ENCODE results near the gene PBX1.

The PBX1 gene

DNA sequence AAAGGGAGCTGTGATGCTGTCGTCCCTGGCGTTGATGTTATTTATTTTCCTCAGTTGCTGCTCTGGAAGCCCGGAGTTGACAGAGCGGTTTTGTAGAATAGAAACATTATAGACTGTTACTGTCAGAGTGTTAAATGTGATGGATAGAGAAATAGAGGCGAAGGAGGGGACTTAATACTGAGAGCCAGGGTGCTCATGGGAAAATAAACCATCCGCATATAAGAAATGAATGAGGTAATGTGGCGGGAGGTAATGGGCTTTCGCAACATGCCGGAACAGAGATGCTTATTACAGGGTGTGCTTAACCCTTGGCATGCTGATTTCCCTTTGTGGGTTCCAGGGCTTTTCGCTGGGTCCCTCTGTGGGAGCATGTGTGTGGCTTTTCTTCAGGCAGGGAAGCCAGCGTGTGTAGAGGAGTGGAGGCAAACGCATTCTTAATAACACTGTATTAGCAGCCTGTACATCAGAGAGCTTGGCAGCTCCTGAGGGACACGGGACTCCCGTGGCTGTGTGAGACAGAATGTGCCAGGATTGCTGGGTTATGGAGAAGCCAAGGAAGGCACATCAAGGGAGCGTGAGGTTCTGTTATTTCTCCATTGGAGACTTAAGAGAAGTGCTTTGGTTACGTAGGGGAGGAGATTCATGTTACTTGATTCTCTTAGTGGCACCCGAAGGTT is 141.0 kb downstream of the PBX1 start:
- DNase-seq (ENCODE audit: low read depth), result no peak

- no peak for DNase-seq (ENCODE audit: low read depth)
These were observed 141.7 kb downstream of the PBX1 start for GRCh38 chr1:164700683-164701082.

GRCh38 chr1:164701189-164701761 is 142.3 kb downstream of the PBX1 start:
- no peak for DNase-seq (ENCODE audit: low read depth)

DNA sequence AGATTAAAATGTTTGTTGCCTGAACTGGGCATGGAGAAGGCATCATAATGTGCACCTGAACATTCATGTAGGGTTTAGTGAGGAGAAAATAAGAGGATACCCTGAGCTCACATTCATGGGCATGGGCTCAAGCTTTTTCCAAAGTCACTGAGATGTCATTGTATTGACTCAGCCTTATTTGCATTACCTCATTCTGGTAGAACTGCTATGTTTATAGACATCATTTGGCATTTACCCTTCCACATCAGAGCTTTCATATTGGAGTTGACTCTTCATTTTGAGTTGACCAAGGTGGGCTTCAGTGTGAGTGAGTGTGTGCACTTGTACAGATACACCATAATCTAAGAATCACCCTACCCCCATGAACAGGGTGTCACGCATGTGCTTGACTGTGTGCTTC is 143.2 kb downstream of the PBX1 start:
- DNase-seq (ENCODE audit: low read depth), result no peak

DNA sequence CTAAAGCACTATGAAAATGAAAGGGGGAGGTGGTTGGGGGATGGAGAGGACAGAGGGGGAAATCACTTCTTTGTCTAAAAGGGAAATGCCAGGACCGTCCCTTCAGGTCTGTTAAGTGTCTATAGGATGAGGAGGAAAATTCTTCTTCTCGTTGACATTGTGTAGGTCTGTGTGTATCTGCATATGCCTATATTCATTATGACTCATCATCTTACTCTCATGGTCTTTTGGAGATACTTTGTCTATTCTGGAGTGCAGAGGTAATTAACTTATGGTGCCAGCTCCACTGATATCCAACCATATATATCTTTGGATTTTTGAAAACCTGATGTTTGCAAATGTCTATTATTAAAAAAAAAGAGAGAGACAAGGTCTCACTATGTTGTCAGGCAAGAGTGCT is 143.7 kb downstream of the PBX1 start:
- no peak for DNase-seq (ENCODE audit: low read depth)

DNA sequence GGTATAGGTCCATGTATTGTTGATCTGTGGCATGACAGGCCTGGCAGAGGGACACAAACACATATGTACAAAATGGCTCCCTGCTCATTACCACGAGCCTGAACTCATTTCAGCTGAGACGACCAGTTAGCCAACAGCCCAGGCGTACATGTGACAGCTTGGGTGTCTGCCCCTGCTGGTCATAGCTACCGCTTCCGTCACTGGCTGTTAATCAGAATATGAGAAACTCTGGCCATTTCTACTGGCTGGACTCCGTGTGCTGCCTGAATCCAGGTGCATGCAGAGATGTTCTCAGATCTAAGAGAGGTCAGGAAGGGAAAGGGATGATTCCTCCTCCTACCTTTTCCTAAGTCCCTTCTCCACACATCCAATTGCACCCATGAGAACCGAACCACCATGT is 144.5 kb downstream of the PBX1 start:
- no peak for DNase-seq (ENCODE audit: low read depth)

DNA sequence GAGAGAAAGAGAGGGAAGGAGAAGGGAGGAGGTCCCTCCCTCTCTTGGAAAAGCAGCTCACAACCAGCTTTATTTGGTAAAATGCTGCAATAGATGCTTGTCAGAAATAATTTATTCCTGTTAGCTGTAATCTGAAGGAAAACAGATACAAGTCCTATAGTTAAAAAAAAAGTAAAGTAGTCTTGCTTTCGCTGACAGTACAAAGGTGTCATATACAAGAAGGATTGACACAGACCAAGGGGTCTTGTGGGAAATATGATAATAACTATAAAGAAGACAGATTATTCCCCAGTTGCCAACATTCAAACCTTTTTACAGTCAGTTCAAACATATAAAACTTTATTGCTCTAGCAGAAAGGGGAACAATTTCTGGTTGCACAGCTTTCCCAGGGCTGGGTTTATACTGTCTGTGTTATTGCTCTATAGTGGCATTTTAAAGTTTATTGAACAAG is 145.0 kb downstream of the PBX1 start:
- no peak for DNase-seq (ENCODE audit: low read depth)

- DNase-seq (ENCODE audit: low read depth), result no peak
These were observed 146.0 kb downstream of the PBX1 start for GRCh38 chr1:164704954-164705353.

- DNase-seq (ENCODE audit: low read depth), result no peak
These were observed 147.6 kb downstream of the PBX1 start for GRCh38 chr1:164706606-164706987.

DNA sequence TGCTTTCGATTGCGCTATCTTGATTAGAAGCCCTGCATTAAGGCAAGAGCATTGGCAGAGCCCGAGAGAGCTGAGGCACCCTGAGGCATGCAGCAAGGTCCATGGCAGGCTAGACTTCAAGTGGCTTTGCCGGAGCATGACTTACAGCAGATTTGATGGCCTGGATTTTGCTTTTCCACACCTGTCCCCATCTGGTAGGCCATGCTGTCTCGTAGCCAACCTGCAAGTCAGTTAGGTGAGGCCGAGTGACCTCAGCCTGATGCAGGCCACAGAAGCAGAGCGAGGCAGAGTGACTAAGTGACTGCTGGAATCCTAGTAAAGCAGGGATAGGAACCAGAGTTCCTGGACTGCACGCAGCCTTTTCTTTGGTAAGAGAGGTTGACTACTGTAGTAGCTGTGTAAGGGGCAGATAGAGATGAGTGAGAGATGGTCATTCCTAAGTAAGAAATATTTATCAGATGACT is 148.9 kb downstream of the PBX1 start:
- no peak for DNase-seq (ENCODE audit: low read depth)

DNA sequence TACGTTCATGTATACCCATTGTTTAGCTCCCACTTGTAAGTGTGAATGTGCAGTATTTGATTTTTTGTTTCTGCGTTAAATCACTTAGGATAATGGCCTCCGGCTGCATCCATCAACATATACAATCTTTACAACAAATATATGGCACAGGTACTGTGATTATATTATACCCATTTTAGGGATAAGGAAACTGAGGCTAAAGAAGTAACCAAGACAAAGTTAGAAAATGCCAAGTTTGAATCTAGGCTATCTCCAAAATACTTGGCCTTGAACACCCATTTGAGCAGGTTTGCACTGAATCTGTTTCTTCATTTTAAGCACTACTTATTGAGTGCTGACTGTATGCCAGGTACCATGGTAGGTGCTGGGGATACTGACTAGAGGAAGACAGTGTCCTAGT is 149.6 kb downstream of the PBX1 start:
- DNase-seq (ENCODE audit: low read depth), result no peak

DNA sequence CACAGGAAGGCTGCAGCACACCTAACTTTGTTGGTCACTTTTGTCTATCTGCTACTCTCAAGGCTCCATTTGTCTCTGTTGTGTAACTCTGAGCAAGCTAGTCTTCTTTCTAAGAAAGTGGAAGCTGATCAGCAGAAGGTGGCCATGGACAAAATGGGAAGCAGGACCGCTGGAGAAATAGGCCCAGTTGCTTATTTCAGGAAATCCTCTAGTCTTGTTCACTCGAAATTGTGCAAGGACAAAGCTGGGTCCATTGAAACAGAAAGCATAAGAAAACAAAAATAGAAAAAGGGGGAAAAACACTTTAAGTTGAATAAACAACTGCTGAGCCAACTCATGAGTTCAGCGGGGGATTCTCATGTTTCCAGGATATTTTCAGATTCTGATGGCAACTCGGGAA is 150.1 kb downstream of the PBX1 start:
- DNase-seq (ENCODE audit: low read depth), result no peak

GRCh38 chr1:164709541-164710278 is 150.7 kb downstream of the PBX1 start:
- DNase-seq (ENCODE audit: low read depth), result no peak

DNA sequence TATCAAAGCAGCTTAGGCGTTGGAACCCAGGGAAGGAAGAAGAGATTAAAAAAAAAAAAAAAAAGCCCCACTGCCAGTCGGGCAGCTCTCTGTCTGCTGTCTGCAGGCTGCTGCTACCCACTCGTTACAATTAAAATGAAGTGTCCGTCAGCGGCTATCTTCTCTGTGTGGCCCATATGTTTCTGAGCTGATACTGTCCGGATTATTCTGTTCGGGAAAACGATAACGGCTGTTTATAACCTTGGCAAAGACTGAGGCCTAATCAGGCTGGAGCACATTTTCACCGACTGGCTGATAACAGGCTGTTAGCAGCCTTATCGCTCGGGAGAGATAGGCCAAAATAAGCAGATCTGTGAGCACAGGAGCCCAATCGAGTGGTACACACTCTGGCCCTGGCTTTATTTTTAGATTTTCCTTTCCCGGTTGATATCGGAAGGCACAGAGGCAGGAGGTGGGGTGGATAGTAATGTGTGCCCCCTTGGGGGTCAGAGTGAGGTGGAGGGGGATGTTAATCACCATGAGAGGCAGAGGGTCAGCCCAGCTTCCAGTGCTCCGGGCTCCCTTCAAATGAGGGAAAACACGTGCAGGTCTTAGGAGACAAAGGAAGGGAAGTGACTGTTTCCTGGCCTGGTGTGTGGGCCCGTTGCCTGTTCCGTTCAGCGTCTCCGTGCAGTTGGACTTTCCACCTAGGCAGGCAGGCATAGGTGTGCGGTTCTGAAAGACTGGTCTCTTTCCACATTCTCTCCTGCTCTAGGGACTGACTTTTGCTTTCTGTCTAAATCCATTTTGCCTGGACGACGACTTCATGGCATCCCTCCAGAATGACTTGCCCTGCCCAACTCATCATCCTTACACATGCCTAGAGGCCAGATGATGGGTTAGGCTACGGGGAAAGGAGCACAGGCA is 153.4 kb downstream of the PBX1 start:
- no peak for DNase-seq (ENCODE audit: low read depth)

DNA sequence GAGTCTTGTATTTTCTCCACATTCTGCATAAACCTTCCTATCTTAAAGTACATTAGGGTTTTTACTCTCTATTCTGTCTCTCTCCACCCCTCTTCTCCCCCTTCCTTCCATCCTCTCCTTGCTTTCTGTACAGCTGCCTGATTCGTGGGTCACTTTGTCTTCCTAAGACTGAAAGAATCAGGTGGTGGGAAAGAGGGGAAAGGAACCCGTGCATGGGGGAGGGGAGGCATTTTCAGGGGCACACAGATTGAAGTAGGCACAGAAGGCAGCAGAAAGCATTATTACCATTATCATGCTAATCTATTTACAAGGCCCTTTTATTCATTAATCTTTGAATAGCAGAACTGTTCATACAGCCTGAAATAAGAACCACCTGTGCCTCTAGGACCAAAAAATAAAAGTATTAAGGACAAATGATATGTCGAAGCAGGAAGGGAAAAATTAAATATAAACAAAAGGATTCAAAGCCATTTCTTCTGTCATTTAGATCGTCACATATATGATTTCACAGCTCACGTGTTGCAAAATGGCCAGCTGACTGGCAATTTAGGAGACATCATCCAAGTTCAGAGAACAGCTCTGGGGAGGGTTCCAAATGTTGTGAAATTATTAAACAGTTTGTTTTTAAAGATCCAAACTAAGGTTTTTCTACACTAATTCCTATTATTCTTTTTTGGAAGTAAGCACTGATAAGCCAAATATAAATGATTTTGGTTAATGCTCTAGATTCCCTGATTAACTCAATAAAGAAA is 154.6 kb downstream of the PBX1 start:
- no peak for DNase-seq (ENCODE audit: low read depth)

DNA sequence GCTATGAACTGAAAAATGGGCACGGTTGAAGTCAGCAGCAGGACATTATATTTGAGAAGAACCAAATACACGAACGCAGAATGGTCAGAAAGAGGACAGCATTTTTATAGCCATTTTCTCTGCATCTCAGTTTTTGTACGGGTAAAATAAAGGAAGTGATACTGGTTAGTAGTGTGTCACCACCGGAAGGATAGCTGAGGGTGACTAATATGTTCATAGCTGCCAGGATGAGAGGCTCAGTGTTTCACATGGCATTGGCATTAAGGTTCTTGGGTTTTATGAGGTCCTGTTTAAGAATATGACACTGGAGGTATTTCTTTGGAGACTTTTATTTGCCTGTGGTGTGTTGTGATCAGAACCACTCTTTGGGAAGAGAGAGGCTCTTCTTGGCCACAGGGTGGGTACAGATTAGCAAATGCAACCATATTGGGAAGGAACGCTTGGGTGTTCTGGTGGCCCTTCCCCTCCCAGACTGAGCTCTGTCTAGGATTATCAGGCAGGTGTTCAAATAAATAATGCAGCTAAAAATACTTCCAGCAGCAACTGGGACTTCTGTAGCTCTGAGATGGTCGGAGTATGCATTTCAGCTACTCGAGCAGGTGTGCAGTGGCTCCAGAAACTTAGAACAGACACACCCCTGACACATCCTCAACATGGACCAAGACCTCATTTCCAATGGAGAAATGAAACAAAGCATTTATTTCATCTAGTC is 158.2 kb downstream of the PBX1 start:
- no peak for DNase-seq (ENCODE audit: low read depth)

GRCh38 chr1:164718821-164719220 is 159.8 kb downstream of the PBX1 start:
- DNase-seq (ENCODE audit: low read depth), result no peak

DNA sequence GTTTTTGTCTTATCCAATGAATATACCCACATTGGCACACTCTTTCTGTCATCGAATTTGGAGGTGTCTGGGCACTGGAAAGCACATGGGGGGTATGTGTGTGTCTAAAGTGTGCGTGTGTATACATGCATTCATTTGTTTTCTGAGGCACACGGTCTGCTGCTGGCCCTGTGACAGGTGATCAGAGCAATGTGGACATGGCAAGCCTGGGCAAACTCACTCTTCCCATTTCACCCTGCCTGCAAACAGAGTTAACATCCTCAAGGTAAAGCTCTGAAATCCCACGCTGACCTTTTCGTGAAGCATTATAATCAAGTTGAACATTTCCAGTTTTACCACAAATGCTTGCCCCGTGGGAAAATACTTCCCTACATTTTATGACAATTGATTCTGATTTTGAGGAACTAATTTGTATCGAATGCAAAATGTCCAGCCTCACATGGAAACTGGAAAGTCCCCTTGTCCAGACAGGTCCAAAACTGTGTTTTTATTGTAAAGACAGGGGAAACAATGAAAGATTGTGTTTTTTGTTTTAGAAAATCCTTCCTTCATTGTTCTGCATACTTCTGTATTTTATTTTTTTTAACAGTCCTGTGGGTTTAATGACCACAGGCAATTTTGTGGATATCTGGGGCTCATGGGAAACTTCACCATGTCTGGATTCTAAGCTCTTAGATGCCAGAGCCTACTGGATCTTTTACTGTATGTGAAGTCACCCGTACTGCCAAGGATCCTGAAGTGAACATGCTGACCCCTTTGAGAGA is 160.9 kb downstream of the PBX1 start:
- no peak for DNase-seq (ENCODE audit: low read depth)

DNA sequence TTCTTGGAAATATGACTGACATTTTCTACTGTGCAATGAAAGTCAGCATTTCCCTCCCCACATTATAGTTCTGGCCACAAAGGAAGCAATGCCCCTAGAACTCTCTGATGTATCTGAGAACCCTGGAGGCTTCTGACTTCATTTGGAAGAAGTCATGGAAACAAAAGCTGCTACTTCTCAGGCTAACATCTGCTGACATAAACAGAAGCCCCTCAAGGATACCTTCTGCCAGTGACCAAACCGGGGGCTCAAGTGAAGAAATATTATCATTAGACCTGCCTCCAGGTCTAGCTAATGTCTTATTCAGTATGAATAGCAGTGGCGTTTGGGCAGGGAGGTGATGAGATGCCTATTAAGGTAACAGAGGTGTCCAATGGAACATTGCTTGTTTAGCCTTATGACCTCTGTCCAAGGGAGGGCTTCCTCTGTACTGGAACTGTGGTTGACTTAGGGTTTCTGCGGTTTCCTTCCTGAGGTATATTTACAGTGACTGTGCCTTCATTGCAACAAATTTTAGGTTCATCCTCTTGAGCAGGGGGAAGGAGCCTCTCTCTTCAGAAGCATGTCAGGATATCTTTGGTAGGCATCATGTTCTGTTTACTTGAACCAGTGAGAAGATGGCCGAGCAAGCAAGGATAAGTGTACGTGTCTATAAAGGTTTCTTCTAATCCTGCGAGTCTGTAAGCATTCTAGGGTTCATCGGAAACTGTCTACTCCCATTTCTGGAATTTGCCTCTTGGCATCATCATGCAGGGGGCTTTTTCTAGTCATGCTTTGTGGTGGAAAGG is 161.7 kb downstream of the PBX1 start:
- no peak for DNase-seq (ENCODE audit: low read depth)

- no peak for DNase-seq (ENCODE audit: low read depth)
These were observed 162.2 kb downstream of the PBX1 start for GRCh38 chr1:164721228-164721496.

Measured in stimulated activated CD4-positive, alpha-beta T cell treated with anti-CD3 and anti-CD28 coated beads, Interleukin-2, amount 100 ng/mL, for 4 hours (primary cell).